ENCODE measurements around the gene TPRN. TPM values are rescaled to one million over a fixed set of nuclear protein-coding genes. Genes with fewer than 3 reads are reported as not detected.

The TPRN gene
- total and polyA plus RNA-seq, 4 donors: 6.7 to 30.8 (median 17.0) TPM

- Histone ChIP-seq H3K36me3 (ENCODE audit: control insufficient read depth, insufficient read depth, low read length) (peaks cover 79% of the 10 kb centered on the region), H3K4me3 (ENCODE audit: low read depth, low read length) (no peak overlapping the region), H3K4me1 (ENCODE audit: control insufficient read depth, insufficient read depth, low read length) (no peaks in the 10 kb centered on the region), H3K27me3 (ENCODE audit: control insufficient read depth, insufficient read depth, low read length) (peaks cover 10% of the 10 kb centered on the region), H3K27ac (ENCODE audit: low read depth, low read length) (no peak overlapping the region), H3K9me3 (ENCODE audit: control insufficient read depth, insufficient read depth, low read length) (no peaks in the 10 kb centered on the region)
- DNase-seq (ENCODE audit: low read depth in 4 of 6, low spot score in 6 of 6): no peak
- 29% methylated on average over 26 of the region's 34 CpGs for WGBS (ENCODE audit: insufficient coverage)
Observed at GRCh38 chr9:137150617-137151457, 49.7 kb downstream of the TPRN start.

- Histone ChIP-seq H3K9me3 (ENCODE audit: control insufficient read depth, insufficient read depth, low read length) (no peaks in the 10 kb centered on the region), H3K4me3 (ENCODE audit: low read depth, low read length) (no peak overlapping the region), H3K27ac (ENCODE audit: low read depth, low read length) (no peak overlapping the region), H3K4me1 (ENCODE audit: control insufficient read depth, insufficient read depth, low read length) (no peaks in the 10 kb centered on the region), H3K36me3 (ENCODE audit: control insufficient read depth, insufficient read depth, low read length) (peaks cover 78% of the 10 kb centered on the region), H3K27me3 (ENCODE audit: control insufficient read depth, insufficient read depth, low read length) (peaks cover 2% of the 10 kb centered on the region)
- DNase-seq (ENCODE audit: low read depth in 4 of 6, low spot score in 6 of 6): no peak
- WGBS (ENCODE audit: insufficient coverage): 46% methylated on average over 14 of the region's 20 CpGs
Observed at GRCh38 chr9:137149942-137150616, 50.5 kb downstream of the TPRN start.

GRCh38 chr9:137149363-137149762 is 51.2 kb downstream of the TPRN start:
- H3K27me3 ChIP-seq (ENCODE audit: control insufficient read depth, insufficient read depth, low read length): peaks cover 2% of the 10 kb centered on the region
- WGBS (ENCODE audit: insufficient coverage): 75% methylated on average over 5 of the region's 5 CpGs
- no peak overlapping the region for H3K4me3 ChIP-seq (ENCODE audit: low read depth, low read length)
- no peaks in the 10 kb centered on the region for H3K4me1 ChIP-seq (ENCODE audit: control insufficient read depth, insufficient read depth, low read length)
- DNase-seq (ENCODE audit: low read depth in 4 of 6, low spot score in 6 of 6): no peak
- H3K27ac ChIP-seq (ENCODE audit: low read depth, low read length): no peak overlapping the region
- H3K36me3 ChIP-seq (ENCODE audit: control insufficient read depth, insufficient read depth, low read length): peaks cover 74% of the 10 kb centered on the region
- no peaks in the 10 kb centered on the region for H3K9me3 ChIP-seq (ENCODE audit: control insufficient read depth, insufficient read depth, low read length)

- H3K36me3 ChIP-seq (ENCODE audit: control insufficient read depth, insufficient read depth, low read length): peaks cover 78% of the 10 kb centered on the region
- no peaks in the 10 kb centered on the region for H3K9me3 ChIP-seq (ENCODE audit: control insufficient read depth, insufficient read depth, low read length)
- no peak for DNase-seq (ENCODE audit: low read depth in 4 of 6, low spot score in 6 of 6)
- no peak overlapping the region for H3K4me3 ChIP-seq (ENCODE audit: low read depth, low read length)
- WGBS (ENCODE audit: insufficient coverage): 84% methylated on average over 19 of the region's 19 CpGs
- peaks cover 2% of the 10 kb centered on the region for H3K27me3 ChIP-seq (ENCODE audit: control insufficient read depth, insufficient read depth, low read length)
- no peaks in the 10 kb centered on the region for H3K4me1 ChIP-seq (ENCODE audit: control insufficient read depth, insufficient read depth, low read length)
- no peak overlapping the region for H3K27ac ChIP-seq (ENCODE audit: low read depth, low read length)
Observed at GRCh38 chr9:137148661-137149060, 51.9 kb downstream of the TPRN start.

- H3K27me3 ChIP-seq (ENCODE audit: control insufficient read depth, insufficient read depth, low read length): peaks cover 2% of the 10 kb centered on the region
- WGBS (ENCODE audit: insufficient coverage): 68% methylated on average over 27 of the region's 27 CpGs
- H3K27ac ChIP-seq (ENCODE audit: low read depth, low read length): no peak overlapping the region
Observed at GRCh38 chr9:137148242-137148641, 52.3 kb downstream of the TPRN start.

GRCh38 chr9:137147793-137148160 is 52.8 kb downstream of the TPRN start:
- peaks cover 2% of the 10 kb centered on the region for H3K27me3 ChIP-seq (ENCODE audit: control insufficient read depth, insufficient read depth, low read length)
- WGBS (ENCODE audit: insufficient coverage): 33% methylated on average over 10 of the region's 24 CpGs
- no peak for DNase-seq (ENCODE audit: low read depth in 4 of 6, low spot score in 6 of 6)
- no peak overlapping the region for H3K27ac ChIP-seq (ENCODE audit: low read depth, low read length)
- H3K9me3 ChIP-seq (ENCODE audit: control insufficient read depth, insufficient read depth, low read length): no peaks in the 10 kb centered on the region
- no peaks in the 10 kb centered on the region for H3K4me1 ChIP-seq (ENCODE audit: control insufficient read depth, insufficient read depth, low read length)
- peaks cover 78% of the 10 kb centered on the region for H3K36me3 ChIP-seq (ENCODE audit: control insufficient read depth, insufficient read depth, low read length)
- no peak overlapping the region for H3K4me3 ChIP-seq (ENCODE audit: low read depth, low read length)

More at GRCh38 chr9:137148242-137148641, 52.3 kb downstream of the TPRN start:
- H3K4me3 ChIP-seq (ENCODE audit: low read depth, low read length): no peak overlapping the region
- peaks cover 78% of the 10 kb centered on the region for H3K36me3 ChIP-seq (ENCODE audit: control insufficient read depth, insufficient read depth, low read length)
- H3K9me3 ChIP-seq (ENCODE audit: control insufficient read depth, insufficient read depth, low read length): no peaks in the 10 kb centered on the region
- DNase-seq (ENCODE audit: low read depth in 4 of 6, low spot score in 6 of 6): no peak
- H3K4me1 ChIP-seq (ENCODE audit: control insufficient read depth, insufficient read depth, low read length): no peaks in the 10 kb centered on the region

- H3K4me3 ChIP-seq (ENCODE audit: low read depth, low read length): no peak overlapping the region
- no peak for DNase-seq (ENCODE audit: low read depth in 4 of 6, low spot score in 6 of 6)
- H3K27ac ChIP-seq (ENCODE audit: low read depth, low read length): no peak overlapping the region
- H3K9me3 ChIP-seq (ENCODE audit: control insufficient read depth, insufficient read depth, low read length): no peaks in the 10 kb centered on the region
- H3K36me3 ChIP-seq (ENCODE audit: control insufficient read depth, insufficient read depth, low read length): peaks cover 78% of the 10 kb centered on the region
- WGBS (ENCODE audit: insufficient coverage): 86% methylated on average over 25 of the region's 26 CpGs
- peaks cover 2% of the 10 kb centered on the region for H3K27me3 ChIP-seq (ENCODE audit: control insufficient read depth, insufficient read depth, low read length)
- peaks cover 2% of the 10 kb centered on the region for H3K4me1 ChIP-seq (ENCODE audit: control insufficient read depth, insufficient read depth, low read length)
Observed at GRCh38 chr9:137147091-137147792, 53.3 kb downstream of the TPRN start.

GRCh38 chr9:137146527-137146918 is 54.0 kb downstream of the TPRN start:
- H3K9me3 ChIP-seq (ENCODE audit: control insufficient read depth, insufficient read depth, low read length): no peaks in the 10 kb centered on the region
- H3K36me3 ChIP-seq (ENCODE audit: control insufficient read depth, insufficient read depth, low read length): peaks cover 81% of the 10 kb centered on the region
- no peak overlapping the region for H3K4me3 ChIP-seq (ENCODE audit: low read depth, low read length)
- peaks cover 9% of the 10 kb centered on the region for H3K4me1 ChIP-seq (ENCODE audit: control insufficient read depth, insufficient read depth, low read length)
- H3K27ac ChIP-seq (ENCODE audit: low read depth, low read length): no peak overlapping the region
- 86% methylated on average over 4 of the region's 9 CpGs for WGBS (ENCODE audit: insufficient coverage)
- no peak for DNase-seq (ENCODE audit: low read depth in 4 of 6, low spot score in 6 of 6)
- peaks cover 2% of the 10 kb centered on the region for H3K27me3 ChIP-seq (ENCODE audit: control insufficient read depth, insufficient read depth, low read length)

GRCh38 chr9:137145731-137146526 is 54.6 kb downstream of the TPRN start:
- Histone ChIP-seq H3K36me3 (ENCODE audit: control insufficient read depth, insufficient read depth, low read length) (peaks cover 84% of the 10 kb centered on the region), H3K27me3 (ENCODE audit: control insufficient read depth, insufficient read depth, low read length) (peaks cover 4% of the 10 kb centered on the region), H3K27ac (ENCODE audit: low read depth, low read length) (no peak overlapping the region), H3K9me3 (ENCODE audit: control insufficient read depth, insufficient read depth, low read length) (no peaks in the 10 kb centered on the region), H3K4me1 (ENCODE audit: control insufficient read depth, insufficient read depth, low read length) (peaks cover 15% of the 10 kb centered on the region), H3K4me3 (ENCODE audit: low read depth, low read length) (no peak overlapping the region)
- WGBS (ENCODE audit: insufficient coverage): 49% methylated on average over 47 of the region's 49 CpGs
- DNase-seq (ENCODE audit: low read depth in 4 of 6, low spot score in 6 of 6): no peak
